OCI-LY3 (cell line): ENCODE results near the gene IRGQ.

Source experiments
- CTCF ChIP-seq: fragments of 200-600, 300-600 bp; sonication (generic); IDR thresholded peaks from 2 replicates; pipeline ENCODE4 v1.5.1; 2014; ENCODE audit warnings: antibody characterized with exemption, low read length, low read depth
- EZH2phosphoT487 ChIP-seq: fragments of 200-600 bp; shearing (Covaris generic); IDR thresholded peaks from 2 replicates; pipeline ENCODE4 v1.6.1; 2018; ENCODE audit warnings: antibody characterized with exemption, mixed run types, low read depth

DNA sequence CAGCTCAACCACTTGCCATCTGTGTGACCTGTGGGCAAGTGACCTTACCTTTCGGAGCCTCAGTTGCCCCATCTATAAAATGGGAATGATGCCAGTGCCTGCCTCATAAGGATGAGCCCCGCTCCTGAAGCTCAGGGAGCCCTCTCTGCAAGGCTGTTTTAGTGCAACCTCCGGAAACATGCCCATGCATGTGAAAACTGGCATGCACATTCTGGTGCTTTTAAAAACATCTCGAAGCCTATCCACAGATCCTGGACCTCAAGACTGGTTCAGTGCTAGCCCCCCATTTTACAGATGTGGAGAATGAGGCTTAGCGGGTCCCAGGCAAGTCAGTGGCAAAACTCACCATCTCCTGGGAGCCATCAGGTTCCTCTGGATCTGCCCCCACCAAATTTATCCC lies 38.1 kb upstream of the IRGQ start:
- TF ChIP-seq CTCF (no peak), EZH2phosphoT487 (no peak)
